SJSA1 (cell line): ENCODE measurements around the gene PTPRD. TPM values are rescaled to one million over a fixed set of nuclear protein-coding genes. Genes with fewer than 3 reads are reported as not detected.
"Not testable (repeated sequence)": the region's sequence is repeated elsewhere in the genome, so short reads cannot be mapped to it uniquely, and the experiment has no call there.

Experiments
- DNase-seq, 2 experiments: peaks; one replicate each; pipeline ENCODE4 v3.0.0-alpha.2; 2015 to 2020; ENCODE audit warnings: low spot score in 2 of 2, low read depth in 1 of 2
- H3K27ac ChIP-seq: fragments of 250-450 bp; sonication (Bioruptor Pico); 2 replicates; pipeline ENCODE4 v1.5.1; 2020; ENCODE audit warnings: mild to moderate bottlenecking, moderate library complexity
- H3K27me3 ChIP-seq: fragments of 250-450 bp; sonication (Bioruptor Pico); replicated peaks from 2 replicates; pipeline ENCODE4 v1.5.1; 2020; ENCODE audit warnings: mild to moderate bottlenecking, moderate library complexity
- H3K36me3 ChIP-seq: fragments of 250-450 bp; sonication (Bioruptor Pico); 2 replicates; pipeline ENCODE4 v1.5.1; 2020; ENCODE audit warnings: mild to moderate bottlenecking
- H3K4me1 ChIP-seq: fragments of 250-450 bp; sonication (Bioruptor Pico); replicated peaks from 2 replicates; pipeline ENCODE4 v1.6.1; 2021; ENCODE audit warnings: mild to moderate bottlenecking
- H3K4me3 ChIP-seq: fragments of 250-450 bp; sonication (Bioruptor Pico); 2 replicates; pipeline ENCODE4 v1.5.1; 2020; ENCODE audit warnings: mild to moderate bottlenecking
- H3K9me3 ChIP-seq: fragments of 250-450 bp; sonication (Bioruptor Pico); replicated peaks from 2 replicates; pipeline ENCODE4 v1.5.1; 2020; ENCODE audit warnings: mild to moderate bottlenecking
- total RNA-seq: library from RNA; depleted of rRNA; stranded (reverse); fragments of >200 nt; shearing (Covaris generic); gene quantifications from 2 replicates; pipeline ENCODE4 v1.2.3, GENCODE V29; 2014

The PTPRD gene
- total RNA-seq, 1 experiment from 2014 or later = not detected

DNA sequence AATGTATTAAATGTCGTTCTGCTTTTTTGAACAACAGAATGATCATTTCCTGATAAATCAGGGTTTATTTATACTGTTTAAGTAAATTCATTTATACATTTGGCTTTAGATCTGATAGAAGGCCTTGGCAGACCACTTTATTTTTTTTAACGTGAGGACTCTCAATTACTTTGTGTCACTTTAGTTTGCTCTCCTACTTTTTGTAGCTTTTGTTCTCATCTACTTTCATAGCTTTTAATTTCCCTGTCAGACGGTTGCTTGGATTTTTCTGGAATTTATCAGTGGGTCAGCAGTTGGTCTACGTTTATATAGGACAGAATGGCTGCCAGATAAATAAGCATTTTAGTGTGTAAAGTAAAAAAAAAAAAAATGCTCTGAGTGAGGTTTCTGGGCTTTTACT, 1910.9 kb downstream of the PTPRD start:
- Histone ChIP-seq H3K9me3 (no peaks in the 10 kb centered on the region), H3K4me1 (no peaks in the 10 kb centered on the region), H3K27me3 (no peaks in the 10 kb centered on the region), H3K4me3 (no peak overlapping the region), H3K36me3 (no peaks in the 10 kb centered on the region), H3K27ac (no peak overlapping the region)
- DNase-seq = no peak

DNA sequence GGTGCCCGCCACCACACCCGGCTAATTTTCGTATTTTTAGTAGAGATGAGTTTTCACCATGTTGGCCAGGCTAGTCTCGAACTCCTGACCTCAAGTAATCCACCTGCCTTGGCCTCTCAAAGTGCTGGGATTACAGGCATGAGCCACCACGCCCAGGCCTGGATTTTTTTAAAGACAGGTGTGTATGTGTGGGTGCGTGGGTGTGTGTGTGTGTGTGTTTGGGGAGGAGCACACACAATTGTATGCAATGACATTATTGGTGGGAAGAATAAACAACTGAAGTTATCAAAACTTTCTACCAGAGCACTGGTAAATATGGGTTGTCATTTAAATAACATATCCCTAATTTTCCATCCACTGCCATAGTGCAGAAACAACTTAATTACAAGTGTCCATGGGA, 1915.2 kb downstream of the PTPRD start:
- not testable (repeated sequence) for H3K27me3 ChIP-seq, H3K36me3 ChIP-seq, H3K27ac ChIP-seq, DNase-seq, H3K9me3 ChIP-seq, H3K4me3 ChIP-seq, H3K4me1 ChIP-seq

DNA sequence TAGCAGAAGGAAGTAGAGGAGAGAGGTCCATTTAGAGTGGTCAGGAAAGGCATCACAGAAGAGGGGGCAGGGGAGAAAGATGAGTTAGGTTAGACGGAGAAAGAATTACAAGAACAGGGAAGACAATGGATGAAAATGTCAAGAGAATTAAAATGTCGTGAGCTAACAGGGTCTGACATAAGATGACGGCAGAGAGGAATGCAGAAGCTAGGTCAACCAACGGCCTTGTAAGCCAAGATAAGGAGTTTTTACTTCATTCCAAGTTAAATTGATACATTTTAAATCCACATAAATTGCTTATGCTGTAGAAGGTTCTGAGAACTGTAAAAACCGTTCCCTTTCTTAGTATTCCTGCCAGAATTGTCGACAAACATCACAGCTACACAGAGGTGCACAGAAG, 1916.3 kb downstream of the PTPRD start:
- H3K4me1 ChIP-seq = no peaks in the 10 kb centered on the region

DNA sequence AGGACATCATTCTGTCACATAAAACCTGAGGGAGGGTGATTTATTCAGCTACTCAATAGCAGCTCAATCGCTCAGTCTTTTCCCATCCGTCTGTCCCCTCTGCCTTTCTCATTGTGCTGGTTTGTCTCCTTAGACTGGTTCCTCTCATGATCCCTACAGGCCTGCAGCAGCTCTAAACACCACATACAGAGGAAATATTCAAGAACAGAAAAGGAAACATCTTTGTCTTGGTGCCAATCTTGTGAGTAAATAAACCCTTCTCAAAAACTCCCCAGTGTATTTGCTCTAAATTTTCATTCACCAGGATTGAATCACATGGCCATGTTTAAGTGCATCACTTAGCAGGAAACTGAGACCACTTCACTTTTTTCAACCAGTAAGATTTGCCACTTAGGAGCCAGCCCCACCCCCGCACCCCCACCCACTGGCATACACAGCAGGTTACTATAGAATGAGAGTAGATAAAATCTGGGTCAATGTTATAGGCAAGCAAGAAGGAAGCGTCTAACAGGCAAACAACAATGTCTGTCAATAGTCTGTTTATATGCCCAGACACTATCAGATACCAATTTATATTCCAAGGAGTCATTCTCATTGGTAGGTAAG, 1917.7 kb downstream of the PTPRD start:
- Histone ChIP-seq H3K27me3 (no peaks in the 10 kb centered on the region), H3K4me3 (no peak overlapping the region), H3K9me3 (no peaks in the 10 kb centered on the region), H3K4me1 (no peaks in the 10 kb centered on the region), H3K36me3 (no peaks in the 10 kb centered on the region), H3K27ac (no peak overlapping the region)
- DNase-seq = no peak

More for the DNA sequence above, 1916.3 kb downstream of the PTPRD start:
- no peak for DNase-seq
- H3K36me3 ChIP-seq = no peaks in the 10 kb centered on the region
- H3K27me3 ChIP-seq = no peaks in the 10 kb centered on the region
- no peaks in the 10 kb centered on the region for H3K9me3 ChIP-seq
- no peak overlapping the region for H3K27ac ChIP-seq
- no peak overlapping the region for H3K4me3 ChIP-seq

DNA sequence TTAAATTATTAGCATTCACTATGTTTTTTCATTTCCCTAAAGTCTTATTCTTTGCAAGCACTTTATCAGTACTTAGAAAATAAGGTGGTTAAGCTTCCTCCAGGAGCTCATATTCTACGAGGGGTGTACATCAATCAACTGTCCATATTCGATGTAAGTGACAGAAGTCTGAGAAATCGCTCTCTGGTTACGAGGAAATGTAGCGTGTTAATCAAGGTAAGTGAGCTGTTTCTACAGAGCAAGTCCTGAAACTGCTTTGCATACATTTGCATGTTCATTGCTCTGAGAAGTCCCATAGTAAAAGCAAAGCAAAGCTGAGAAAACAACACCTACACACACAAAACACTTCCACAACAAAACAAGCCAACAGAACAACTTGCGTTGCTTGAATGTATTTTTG, 1919.3 kb downstream of the PTPRD start:
- no peaks in the 10 kb centered on the region for H3K36me3 ChIP-seq
- no peak overlapping the region for H3K27ac ChIP-seq
- no peak for DNase-seq
- no peaks in the 10 kb centered on the region for H3K9me3 ChIP-seq
- no peak overlapping the region for H3K4me3 ChIP-seq
- no peaks in the 10 kb centered on the region for H3K4me1 ChIP-seq
- H3K27me3 ChIP-seq = no peaks in the 10 kb centered on the region

DNA sequence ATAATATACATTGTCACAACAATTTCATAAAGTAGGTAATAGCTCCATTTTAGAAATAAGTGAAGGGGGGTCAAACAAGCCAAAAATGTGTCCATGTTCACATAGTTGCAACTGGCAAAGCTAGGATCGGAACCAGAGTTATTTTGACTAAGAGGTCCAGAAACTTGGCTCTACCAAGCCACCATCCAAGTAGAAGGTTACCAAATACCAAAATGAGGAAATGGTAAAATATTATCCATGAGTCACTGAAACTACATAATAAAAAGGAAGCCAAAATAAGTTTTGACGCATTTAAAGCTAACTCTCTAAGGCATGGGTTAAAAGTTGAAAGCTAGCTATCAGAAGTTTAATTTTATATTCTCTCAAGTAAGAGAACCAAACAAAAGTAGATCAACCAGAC, 1926.3 kb downstream of the PTPRD start:
- H3K36me3 ChIP-seq = no peaks in the 10 kb centered on the region
- H3K27me3 ChIP-seq = no peaks in the 10 kb centered on the region
- no peak for DNase-seq

DNA sequence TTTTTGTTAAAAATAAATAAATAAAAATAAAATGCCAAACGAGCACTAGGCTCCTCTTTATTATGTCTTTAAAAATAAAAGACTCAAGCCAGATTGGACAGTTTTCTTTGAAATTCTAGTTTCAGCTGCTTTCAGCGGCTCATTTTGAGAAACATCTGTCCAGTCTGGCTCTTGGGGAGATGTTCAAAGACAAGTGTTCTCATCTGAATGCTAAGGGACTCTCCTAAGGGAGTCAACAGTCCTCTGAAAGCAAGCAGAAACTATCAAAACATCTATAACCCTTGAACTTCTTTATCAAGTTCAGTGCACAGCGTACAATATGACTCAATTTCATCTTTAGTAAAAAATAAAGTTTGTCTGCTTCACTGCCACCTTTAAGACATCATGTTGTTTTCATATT, 1927.0 kb downstream of the PTPRD start:
- no peaks in the 10 kb centered on the region for H3K27me3 ChIP-seq
- H3K36me3 ChIP-seq = no peaks in the 10 kb centered on the region
- H3K4me1 ChIP-seq = no peaks in the 10 kb centered on the region
- no peak overlapping the region for H3K4me3 ChIP-seq
- no peak for DNase-seq
- H3K9me3 ChIP-seq = no peaks in the 10 kb centered on the region
- H3K27ac ChIP-seq = no peak overlapping the region

More for the DNA sequence above, 1926.3 kb downstream of the PTPRD start:
- Histone ChIP-seq H3K4me3 (no peak overlapping the region), H3K4me1 (no peaks in the 10 kb centered on the region), H3K9me3 (no peaks in the 10 kb centered on the region), H3K27ac (no peak overlapping the region)

DNA sequence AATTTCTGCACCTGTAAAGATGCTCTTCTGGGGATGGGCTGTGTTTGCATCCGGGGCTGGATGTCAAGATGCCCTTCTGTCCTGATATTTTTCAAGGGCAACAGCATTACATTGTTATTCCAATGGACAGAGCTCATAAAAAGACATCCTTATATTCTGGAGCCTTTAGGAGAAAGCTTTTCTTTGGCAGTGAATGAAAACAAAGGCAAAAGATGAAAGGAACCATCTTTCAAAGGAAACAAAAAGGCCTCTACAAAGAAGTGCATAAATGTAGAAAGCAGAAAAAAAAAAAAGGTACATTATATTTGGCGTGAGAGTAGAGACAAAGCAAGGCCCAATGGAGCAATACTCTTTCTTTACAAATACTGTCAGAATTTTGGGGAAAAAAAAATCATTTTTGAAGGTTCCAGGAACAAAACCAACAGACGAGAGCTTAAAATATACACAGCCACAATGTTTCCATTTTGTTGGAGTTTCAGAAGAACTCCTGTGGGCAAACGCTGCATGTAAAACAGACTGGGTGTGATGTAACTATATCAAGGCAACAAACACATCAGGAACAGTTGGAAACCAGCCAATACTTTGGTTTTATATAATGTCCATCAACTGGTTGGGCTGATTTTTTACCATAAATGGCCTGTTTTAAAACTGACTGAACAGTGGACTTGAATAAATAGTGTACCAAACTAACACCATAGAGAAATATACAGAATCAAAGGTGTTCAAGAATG, 1927.7 kb downstream of the PTPRD start:
- H3K36me3 ChIP-seq = no peaks in the 10 kb centered on the region
- no peaks in the 10 kb centered on the region for H3K4me1 ChIP-seq
- no peak overlapping the region for H3K27ac ChIP-seq
- no peaks in the 10 kb centered on the region for H3K9me3 ChIP-seq
- DNase-seq = no peak
- H3K4me3 ChIP-seq = no peak overlapping the region
- no peaks in the 10 kb centered on the region for H3K27me3 ChIP-seq

DNA sequence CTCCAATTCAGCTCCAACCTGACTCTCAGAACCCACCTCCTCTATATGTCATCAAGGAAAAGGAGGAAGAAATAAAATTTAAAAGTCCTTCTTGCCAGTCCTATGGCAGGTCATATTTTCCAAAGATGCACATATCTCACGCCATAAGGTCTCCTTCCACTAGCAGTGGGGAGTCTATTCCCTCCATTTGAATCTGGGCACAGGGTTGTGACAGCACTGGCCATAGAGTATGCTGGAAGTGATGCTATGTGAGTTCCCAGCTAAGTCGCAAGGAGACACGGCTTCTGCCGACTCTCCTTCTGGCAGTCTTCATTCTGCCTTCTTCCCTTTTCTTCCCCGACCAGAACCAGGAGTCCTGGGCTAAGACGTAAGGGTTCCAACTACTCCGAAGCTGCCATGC, 1929.3 kb downstream of the PTPRD start:
- no peak overlapping the region for H3K27ac ChIP-seq
- no peak for DNase-seq
- no peaks in the 10 kb centered on the region for H3K9me3 ChIP-seq
- H3K36me3 ChIP-seq = no peaks in the 10 kb centered on the region
- H3K4me1 ChIP-seq = no peaks in the 10 kb centered on the region
- no peak overlapping the region for H3K4me3 ChIP-seq
- H3K27me3 ChIP-seq = no peaks in the 10 kb centered on the region

DNA sequence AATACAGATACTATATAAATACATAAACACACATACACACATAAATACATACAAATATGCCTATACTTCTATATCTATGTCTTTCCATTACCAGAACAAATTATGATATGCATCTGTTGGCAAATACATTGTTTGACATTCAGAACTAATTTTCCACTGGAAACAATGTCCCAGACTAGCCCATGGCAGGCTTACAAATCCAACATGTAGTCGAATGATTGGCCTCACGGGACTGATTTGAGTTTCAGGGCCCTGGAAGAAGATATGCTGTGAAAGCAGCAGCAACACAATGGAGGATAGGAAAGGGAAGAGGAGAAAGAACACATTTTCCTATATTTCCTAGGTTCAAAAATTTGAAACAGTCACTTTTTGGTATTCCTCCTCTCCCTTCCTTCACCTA, 1932.1 kb downstream of the PTPRD start:
- Histone ChIP-seq H3K4me3 (no peak overlapping the region), H3K9me3 (no peaks in the 10 kb centered on the region), H3K4me1 (no peaks in the 10 kb centered on the region), H3K27me3 (no peaks in the 10 kb centered on the region), H3K36me3 (no peaks in the 10 kb centered on the region), H3K27ac (no peak overlapping the region)
- DNase-seq = no peak

DNA sequence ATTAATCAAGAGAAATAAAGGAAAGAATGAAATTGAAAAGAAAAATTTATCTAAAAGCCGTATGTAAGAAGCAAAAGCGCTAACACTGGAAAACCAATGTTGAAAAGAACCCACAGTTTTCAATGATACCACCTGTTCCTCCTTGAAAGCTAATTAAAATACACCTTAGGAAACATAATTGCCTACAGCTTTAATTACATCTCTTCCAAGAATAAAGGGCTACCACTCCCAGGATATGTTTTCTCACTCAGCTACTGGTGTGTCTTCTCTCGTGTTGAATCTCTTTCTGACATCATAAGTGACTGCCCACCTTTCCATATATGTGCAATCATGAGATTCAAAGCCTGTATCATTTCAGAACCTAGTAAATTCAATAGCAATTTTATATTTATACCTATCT, 1932.6 kb downstream of the PTPRD start:
- H3K27me3 ChIP-seq = no peaks in the 10 kb centered on the region
- no peak overlapping the region for H3K4me3 ChIP-seq
- no peaks in the 10 kb centered on the region for H3K9me3 ChIP-seq
- H3K36me3 ChIP-seq = no peaks in the 10 kb centered on the region
- no peaks in the 10 kb centered on the region for H3K4me1 ChIP-seq
- no peak overlapping the region for H3K27ac ChIP-seq
- DNase-seq = no peak

DNA sequence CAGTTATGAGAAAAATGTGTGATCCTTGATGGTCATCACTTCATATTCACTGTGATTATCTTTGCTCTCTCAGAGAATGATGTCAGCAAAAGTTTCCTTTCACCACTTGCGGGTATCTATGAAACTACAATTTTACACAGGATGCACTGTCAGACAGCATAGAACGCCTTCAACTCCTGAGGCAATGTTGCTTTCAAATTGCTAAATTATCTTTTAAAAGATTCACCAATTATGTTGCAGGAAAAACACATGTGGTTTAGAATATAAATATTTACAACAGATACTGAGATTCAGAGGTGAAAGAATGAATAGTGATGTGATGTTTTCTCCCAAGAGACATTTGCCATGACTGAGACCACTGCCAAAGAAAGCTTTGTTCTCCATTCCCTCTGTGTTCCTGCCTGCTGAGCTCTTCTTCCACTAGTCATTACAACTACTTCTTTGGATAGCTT, 1933.4 kb downstream of the PTPRD start:
- Histone ChIP-seq H3K4me1 (no peaks in the 10 kb centered on the region), H3K4me3 (no peak overlapping the region), H3K9me3 (no peaks in the 10 kb centered on the region), H3K27me3 (no peaks in the 10 kb centered on the region), H3K36me3 (no peaks in the 10 kb centered on the region), H3K27ac (no peak overlapping the region)
- DNase-seq = no peak

DNA sequence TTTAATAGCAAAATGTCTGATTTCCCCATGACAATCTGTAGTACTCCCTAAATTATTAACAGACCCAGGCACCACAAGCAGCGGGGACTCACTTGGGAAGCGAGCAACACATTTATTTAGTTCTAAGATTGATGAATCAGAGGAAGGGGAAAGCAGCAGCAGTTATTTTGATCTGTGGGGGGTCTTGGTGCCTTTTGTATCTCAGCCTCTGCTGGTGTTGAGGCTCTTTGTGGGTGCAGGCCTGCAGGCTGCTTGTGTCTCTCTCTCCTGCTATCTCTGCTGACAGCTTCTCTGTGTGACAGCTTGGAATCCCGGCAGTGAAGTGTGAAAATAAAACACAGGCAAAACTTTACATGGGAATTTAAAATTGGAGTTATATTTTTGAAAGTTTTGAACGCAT, 1935.1 kb downstream of the PTPRD start:
- no peaks in the 10 kb centered on the region for H3K36me3 ChIP-seq
- no peak overlapping the region for H3K4me3 ChIP-seq
- no peak for DNase-seq
- H3K27me3 ChIP-seq = no peaks in the 10 kb centered on the region
- no peak overlapping the region for H3K27ac ChIP-seq
- H3K9me3 ChIP-seq = no peaks in the 10 kb centered on the region
- no peaks in the 10 kb centered on the region for H3K4me1 ChIP-seq

DNA sequence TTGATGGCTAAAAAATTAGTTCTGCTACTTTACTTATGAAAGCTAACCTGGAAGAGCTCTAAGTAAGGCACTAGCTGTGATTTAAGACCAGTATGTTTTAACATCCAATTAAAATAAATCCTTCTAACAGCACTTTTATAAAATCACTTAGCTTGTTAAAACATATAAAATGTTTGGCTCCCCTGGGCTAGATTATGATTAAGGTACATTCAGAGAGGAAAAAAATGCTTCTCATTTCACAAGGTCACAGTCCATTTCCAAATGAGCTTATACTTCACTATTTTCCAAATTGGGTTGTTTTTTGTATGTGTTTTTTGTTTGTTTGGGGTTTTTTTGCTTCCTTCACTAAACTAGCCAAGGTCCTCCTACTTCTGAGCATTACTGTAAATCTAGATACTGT, 1938.3 kb downstream of the PTPRD start:
- no peaks in the 10 kb centered on the region for H3K4me1 ChIP-seq
- H3K36me3 ChIP-seq = no peaks in the 10 kb centered on the region
- H3K4me3 ChIP-seq = no peak overlapping the region
- no peak for DNase-seq
- H3K27ac ChIP-seq = no peak overlapping the region
- no peaks in the 10 kb centered on the region for H3K9me3 ChIP-seq
- no peaks in the 10 kb centered on the region for H3K27me3 ChIP-seq

DNA sequence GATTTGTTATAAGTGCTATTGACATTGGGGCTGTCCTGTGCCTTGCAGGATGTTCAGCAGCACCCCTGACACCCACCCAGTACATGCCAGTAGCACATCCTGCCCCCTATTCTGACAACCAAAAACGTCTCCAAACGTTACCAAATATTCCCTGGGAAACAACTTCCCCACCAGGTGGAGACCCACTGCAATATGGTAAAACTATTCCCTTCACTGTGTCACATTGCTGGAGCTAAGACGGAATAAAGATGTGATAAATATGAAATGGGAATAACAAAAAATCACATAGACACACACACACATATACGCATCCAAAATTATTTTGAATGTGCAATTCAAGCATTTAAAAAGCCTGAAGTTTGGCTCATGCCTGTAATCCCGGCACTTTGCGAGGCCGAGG, 1939.0 kb downstream of the PTPRD start:
- Histone ChIP-seq H3K9me3 (no peaks in the 10 kb centered on the region), H3K36me3 (no peaks in the 10 kb centered on the region), H3K4me1 (no peaks in the 10 kb centered on the region), H3K27ac (no peak overlapping the region), H3K4me3 (no peak overlapping the region), H3K27me3 (no peaks in the 10 kb centered on the region)
- no peak for DNase-seq
